Astrocyte (in vitro differentiated cells and primary cell): ENCODE data around the gene CDH13. TPM values are rescaled to one million over a fixed set of nuclear protein-coding genes. Genes with fewer than 3 reads are reported as not detected.

Experiments used
- DNase-seq: peaks from one replicate; pipeline ENCODE4 v3.0.0-alpha.2; 2010; ENCODE audit warnings: low read depth
- FAIRE-seq: peaks from 2 replicates; lab custom pipeline; 2011; peaks lifted over from hg19 to GRCh38; lab: Jason Lieb, UNC
- H2AFZ ChIP-seq: 2 replicates; pipeline ENCODE4 v1.6.0; 2012; ENCODE audit warnings: low read depth, low read length, inconsistent platforms
- H3K27ac ChIP-seq: 2 replicates; pipeline ENCODE4 v1.5.1; 2011; ENCODE audit warnings: low read depth, low read length, inconsistent platforms
- H3K27me3 ChIP-seq: 2 replicates; pipeline ENCODE4 v1.6.0; 2011; ENCODE audit warnings: low read length, inconsistent platforms; ENCODE audit not compliant: insufficient read depth
- H3K36me3 ChIP-seq: 2 replicates; pipeline ENCODE4 v1.5.1; 2011; ENCODE audit warnings: low read length, inconsistent platforms; ENCODE audit not compliant: insufficient read depth
- H3K4me1 ChIP-seq: 2 replicates; pipeline ENCODE4 v1.5.1; 2011; ENCODE audit warnings: low read length, inconsistent platforms; ENCODE audit not compliant: insufficient read depth
- H3K4me2 ChIP-seq: 2 replicates; pipeline ENCODE4 v1.6.0; 2012; ENCODE audit warnings: low read length, inconsistent platforms
- H3K4me3 ChIP-seq: 2 replicates; pipeline ENCODE4 v1.5.1; 2011; ENCODE audit warnings: low read depth, mild to moderate bottlenecking, low read length, inconsistent platforms; ENCODE audit not compliant: insufficient read depth
- H3K79me2 ChIP-seq: 2 replicates; pipeline ENCODE4 v1.6.0; 2012; ENCODE audit warnings: mild to moderate bottlenecking, low read length, inconsistent platforms; ENCODE audit not compliant: insufficient read depth
- H3K9ac ChIP-seq: 2 replicates; pipeline ENCODE4 v1.6.0; 2012; ENCODE audit warnings: mild to moderate bottlenecking, low read length, inconsistent platforms
- H3K9me3 ChIP-seq: 2 replicates; pipeline ENCODE4 v1.5.1; 2012; ENCODE audit warnings: low read depth, mild to moderate bottlenecking, low read length, inconsistent platforms; ENCODE audit not compliant: insufficient read depth
- H4K20me1 ChIP-seq: 2 replicates; pipeline ENCODE4 v1.6.0; 2012; ENCODE audit warnings: low read length, inconsistent platforms; ENCODE audit not compliant: insufficient read depth
- H3K27ac Mint-ChIP-seq: one replicate; pipeline ENCODE4 v1.8.0; 2021; ENCODE audit warnings: mild to moderate bottlenecking, mixed read lengths; ENCODE audit not compliant: unreplicated experiment
- H3K27me3 Mint-ChIP-seq: one replicate; pipeline ENCODE4 v1.8.0; 2021; ENCODE audit warnings: low read depth, mixed read lengths; ENCODE audit not compliant: unreplicated experiment
- H3K36me3 Mint-ChIP-seq: one replicate; pipeline ENCODE4 v1.8.0; 2021; ENCODE audit warnings: low read depth, mixed read lengths; ENCODE audit not compliant: unreplicated experiment
- H3K4me1 Mint-ChIP-seq: one replicate; pipeline ENCODE4 v1.8.0; 2021; ENCODE audit warnings: low read depth, mixed read lengths; ENCODE audit not compliant: unreplicated experiment
- H3K4me3 Mint-ChIP-seq: one replicate; pipeline ENCODE4 v1.8.0; 2021; ENCODE audit warnings: mild to moderate bottlenecking, moderate library complexity, mixed read lengths; ENCODE audit not compliant: unreplicated experiment
- H3K9me3 Mint-ChIP-seq: one replicate; pipeline ENCODE4 v1.8.0; 2021; ENCODE audit warnings: mild to moderate bottlenecking, mixed read lengths; ENCODE audit not compliant: unreplicated experiment
- CTCF ChIP-seq: IDR thresholded peaks from 2 replicates; pipeline ENCODE4 v1.5.1; 2011; ENCODE audit warnings: low read depth, mild to moderate bottlenecking, inconsistent platforms, low read length, moderate library complexity; ENCODE audit not compliant: insufficient read depth
- EZH2 ChIP-seq: IDR thresholded peaks from 2 replicates; pipeline ENCODE4 v1.6.1; 2012; ENCODE audit warnings: mild to moderate bottlenecking, low read length, inconsistent platforms; ENCODE audit not compliant: insufficient read depth
- total RNA-seq: library from RNA; stranded (reverse); gene quantifications from 2 replicates; pipeline ENCODE4 v1.2.1, GENCODE V29; 2021

The CDH13 gene
- total RNA-seq, 1 donor from 2014 or later: 41.7 TPM

- Mint-ChIP-seq H3K4me3 (no peak overlapping the region), H3K9me3 (no peaks in the 10 kb centered on the region), H3K4me1 (peaks cover 38% of the 10 kb centered on the region), H3K36me3 (peaks cover 2% of the 10 kb centered on the region), H3K27ac (no peak overlapping the region), H3K27me3 (no peaks in the 10 kb centered on the region)
- FAIRE-seq: no peak
- no peak for TF ChIP-seq EZH2
- TF ChIP-seq CTCF: no peak
- Histone ChIP-seq H3K4me1 (peaks cover 44% of the 10 kb centered on the region), H2AFZ (no peak overlapping the region), H3K36me3 (no peaks in the 10 kb centered on the region), H3K4me2 (no peak overlapping the region), H3K9me3 (no peaks in the 10 kb centered on the region), H3K27ac (no peak overlapping the region), H3K9ac (no peak overlapping the region), H3K79me2 (peaks cover 81% of the 10 kb centered on the region), H3K4me3 (no peak overlapping the region), H3K27me3 (no peaks in the 10 kb centered on the region), H4K20me1 (no peaks in the 10 kb centered on the region)
- no peak for DNase-seq
Measured at GRCh38 chr16:82636958-82637357, 10.2 kb downstream of the CDH13 start.

GRCh38 chr16:82638095-82638798 lies 11.5 kb downstream of the CDH13 start:
- peak; percentile 86 for DNase-seq
- no peak overlapping the region for H2AFZ ChIP-seq
- peaks cover 38% of the 10 kb centered on the region for H3K4me1 Mint-ChIP-seq
- H3K27me3 Mint-ChIP-seq: no peaks in the 10 kb centered on the region
- TF ChIP-seq CTCF (no peak), EZH2 (no peak)
- H3K9ac ChIP-seq: peak overlapping the region; percentile 74
- no peaks in the 10 kb centered on the region for H3K36me3 ChIP-seq
- H3K9me3 Mint-ChIP-seq: no peaks in the 10 kb centered on the region
- no peaks in the 10 kb centered on the region for H3K36me3 Mint-ChIP-seq
- no peaks in the 10 kb centered on the region for H3K9me3 ChIP-seq
- no peaks in the 10 kb centered on the region for H3K27me3 ChIP-seq
- peak overlapping the region; percentile 58 for H3K4me2 ChIP-seq
- no peak overlapping the region for H3K27ac Mint-ChIP-seq
- no peaks in the 10 kb centered on the region for H4K20me1 ChIP-seq
- H3K27ac ChIP-seq: peak overlapping the region; percentile 90
- peaks cover 81% of the 10 kb centered on the region for H3K79me2 ChIP-seq
- H3K4me3 ChIP-seq: no peak overlapping the region
- no peak overlapping the region for H3K4me3 Mint-ChIP-seq
- FAIRE-seq: no peak
- peaks cover 41% of the 10 kb centered on the region for H3K4me1 ChIP-seq

GRCh38 chr16:82639263-82639662 lies 12.5 kb downstream of the CDH13 start:
- Histone ChIP-seq H4K20me1 (no peaks in the 10 kb centered on the region), H3K4me2 (peak overlapping the region; percentile 58), H2AFZ (no peak overlapping the region), H3K9ac (peak overlapping the region; percentile 50), H3K9me3 (no peaks in the 10 kb centered on the region), H3K36me3 (no peaks in the 10 kb centered on the region), H3K4me1 (peaks cover 38% of the 10 kb centered on the region), H3K79me2 (peaks cover 81% of the 10 kb centered on the region), H3K27me3 (no peaks in the 10 kb centered on the region), H3K4me3 (no peak overlapping the region), H3K27ac (peak overlapping the region; percentile 90)
- Mint-ChIP-seq H3K27ac (peak overlapping the region; percentile 59), H3K36me3 (no peaks in the 10 kb centered on the region), H3K4me1 (peaks cover 34% of the 10 kb centered on the region), H3K27me3 (no peaks in the 10 kb centered on the region), H3K4me3 (no peak overlapping the region), H3K9me3 (no peaks in the 10 kb centered on the region)
- FAIRE-seq (no peak), DNase-seq (no peak)
- TF ChIP-seq EZH2: no peak
- TF ChIP-seq CTCF: no peak
